WERI-Rb-1 (cell line): Measurements from ENCODE around the gene CCM2.

ENCODE experiments used
- DNase-seq: peaks from one replicate; pipeline ENCODE4 v3.0.0-alpha.2; 2020
- H3K27ac ChIP-seq: fragments of 250-450 bp; sonication (Bioruptor Pico); 2 replicates; pipeline ENCODE4 v1.5.1; 2020; ENCODE audit warnings: mild to moderate bottlenecking, moderate library complexity
- H3K27me3 ChIP-seq: fragments of 250-450 bp; sonication (Bioruptor Pico); 2 replicates; pipeline ENCODE4 v1.5.1; 2021; ENCODE audit warnings: mild to moderate bottlenecking, low read depth, moderate library complexity; ENCODE audit not compliant: insufficient read depth, severe bottlenecking
- H3K36me3 ChIP-seq: fragments of 250-450 bp; sonication (Bioruptor Pico); 2 replicates; pipeline ENCODE4 v1.5.1; 2020; ENCODE audit warnings: mild to moderate bottlenecking, moderate library complexity
- H3K4me3 ChIP-seq: 2 replicates; pipeline ENCODE4 v1.5.1; 2011; ENCODE audit warnings: low read depth, mild to moderate bottlenecking, control low read depth, low read length
- H3K9me3 ChIP-seq: fragments of 250-450 bp; sonication (Bioruptor Pico); 2 replicates; pipeline ENCODE4 v1.5.1; 2021; ENCODE audit warnings: mild to moderate bottlenecking, moderate library complexity; ENCODE audit not compliant: severe bottlenecking
- TF ChIP-seq, protein P1 (sequence below): IDR thresholded peaks from 2 replicates; pipeline ENCODE4 v1.5.1; 2011; ENCODE audit warnings: low read depth, mild to moderate bottlenecking, control low read depth, inconsistent platforms, low read length

CCM2 gene

DNA sequence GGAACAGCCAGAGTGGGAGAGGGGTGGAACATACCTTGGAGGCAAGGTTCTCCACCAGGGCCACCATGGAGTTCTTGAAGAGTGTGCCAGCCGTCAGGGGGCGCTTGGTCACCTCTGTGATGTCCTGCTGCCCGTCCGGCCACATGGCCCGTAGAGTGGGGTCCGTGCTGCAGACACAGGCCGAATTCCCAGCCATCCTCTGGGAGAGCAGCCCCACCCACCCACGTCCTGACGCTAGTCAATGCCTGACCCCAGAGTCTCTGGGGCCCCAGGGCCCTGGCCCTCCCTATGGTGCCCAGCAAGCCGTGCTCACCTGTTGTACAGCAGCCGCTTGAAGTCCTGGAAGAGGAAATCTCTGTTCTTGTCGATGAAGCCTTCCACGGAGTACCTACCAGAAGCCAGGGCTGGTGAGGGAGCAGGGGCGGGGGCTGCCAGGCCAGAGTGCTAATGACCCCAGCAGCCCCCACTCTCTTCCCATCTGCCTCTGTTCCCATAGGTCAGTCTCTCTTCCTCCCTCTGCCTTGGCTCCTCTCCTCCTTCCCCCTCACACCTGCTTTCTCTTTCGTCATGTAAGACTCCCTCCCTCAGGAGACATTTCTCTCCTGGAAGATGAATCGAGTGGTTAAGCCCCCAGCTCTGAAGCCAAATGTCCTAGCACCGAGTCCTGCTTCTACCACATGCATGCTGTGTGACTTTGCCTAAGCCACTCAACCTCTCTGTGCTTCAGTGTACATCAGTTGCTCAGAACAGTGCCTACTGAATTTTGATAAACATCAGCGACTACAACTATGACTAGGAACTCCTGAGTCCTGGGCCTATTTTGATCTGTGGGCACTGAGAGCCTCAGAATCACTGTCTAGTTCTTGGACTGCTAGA is 32.2 kb upstream of the CCM2 start:
- TF ChIP-seq, protein P1, sequence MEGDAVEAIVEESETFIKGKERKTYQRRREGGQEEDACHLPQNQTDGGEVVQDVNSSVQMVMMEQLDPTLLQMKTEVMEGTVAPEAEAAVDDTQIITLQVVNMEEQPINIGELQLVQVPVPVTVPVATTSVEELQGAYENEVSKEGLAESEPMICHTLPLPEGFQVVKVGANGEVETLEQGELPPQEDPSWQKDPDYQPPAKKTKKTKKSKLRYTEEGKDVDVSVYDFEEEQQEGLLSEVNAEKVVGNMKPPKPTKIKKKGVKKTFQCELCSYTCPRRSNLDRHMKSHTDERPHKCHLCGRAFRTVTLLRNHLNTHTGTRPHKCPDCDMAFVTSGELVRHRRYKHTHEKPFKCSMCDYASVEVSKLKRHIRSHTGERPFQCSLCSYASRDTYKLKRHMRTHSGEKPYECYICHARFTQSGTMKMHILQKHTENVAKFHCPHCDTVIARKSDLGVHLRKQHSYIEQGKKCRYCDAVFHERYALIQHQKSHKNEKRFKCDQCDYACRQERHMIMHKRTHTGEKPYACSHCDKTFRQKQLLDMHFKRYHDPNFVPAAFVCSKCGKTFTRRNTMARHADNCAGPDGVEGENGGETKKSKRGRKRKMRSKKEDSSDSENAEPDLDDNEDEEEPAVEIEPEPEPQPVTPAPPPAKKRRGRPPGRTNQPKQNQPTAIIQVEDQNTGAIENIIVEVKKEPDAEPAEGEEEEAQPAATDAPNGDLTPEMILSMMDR: peak; percentile 34; the same call in 1 of the 2 replicates
- no peaks in the 10 kb centered on the region for H3K9me3 ChIP-seq
- no peak overlapping the region for H3K27ac ChIP-seq
- peak; percentile 32 for DNase-seq
- no peak overlapping the region for H3K4me3 ChIP-seq
- H3K27me3 ChIP-seq: no peaks in the 10 kb centered on the region
- H3K36me3 ChIP-seq: no peaks in the 10 kb centered on the region

GRCh38 chr7:44969049-44969700 is 30.8 kb upstream of the CCM2 start:
- Histone ChIP-seq H3K4me3 (no peak overlapping the region), H3K9me3 (no peaks in the 10 kb centered on the region), H3K27ac (no peak overlapping the region), H3K27me3 (no peaks in the 10 kb centered on the region), H3K36me3 (no peaks in the 10 kb centered on the region)
- no peak for DNase-seq
- TF ChIP-seq, protein P1: no peak

GRCh38 chr7:44969701-44970522 is 30.1 kb upstream of the CCM2 start:
- H3K27me3 ChIP-seq: no peaks in the 10 kb centered on the region
- TF ChIP-seq, protein P1: no peak
- H3K4me3 ChIP-seq: no peak overlapping the region
- no peaks in the 10 kb centered on the region for H3K9me3 ChIP-seq
- no peaks in the 10 kb centered on the region for H3K36me3 ChIP-seq
- DNase-seq: peak; percentile 37
- H3K27ac ChIP-seq: no peak overlapping the region

DNA sequence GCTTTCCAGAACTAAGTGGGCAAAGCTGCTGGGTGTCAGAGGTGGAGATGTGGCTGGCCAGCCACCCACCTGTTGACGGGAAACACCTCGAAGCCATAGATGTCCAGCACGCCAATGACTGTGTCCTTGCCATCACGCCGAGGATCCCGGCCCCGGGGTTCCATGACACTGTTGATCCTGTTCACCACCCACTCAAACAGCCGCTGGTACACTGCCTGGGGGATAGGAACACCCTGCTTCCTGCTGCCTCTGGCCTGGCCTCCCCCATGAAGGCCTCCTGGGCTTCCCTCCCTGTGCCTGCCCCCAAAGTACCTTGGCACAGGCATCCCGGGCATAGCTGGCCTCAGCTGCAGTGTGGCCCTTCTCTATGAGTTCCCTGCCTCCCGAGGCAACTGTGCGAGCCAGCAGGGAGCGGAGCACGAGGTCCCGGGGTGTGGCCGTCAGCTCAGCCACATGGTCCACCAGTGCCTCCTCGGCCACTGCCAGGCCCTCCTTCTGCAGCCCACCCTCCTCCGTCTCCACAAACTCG is 29.4 kb upstream of the CCM2 start:
- H3K36me3 ChIP-seq: no peaks in the 10 kb centered on the region; the same call in 1 of the 2 replicates

More for the DNA sequence above, 29.4 kb upstream of the CCM2 start:
- DNase-seq: no peak
- no peaks in the 10 kb centered on the region for H3K27me3 ChIP-seq
- H3K4me3 ChIP-seq: no peak overlapping the region
- H3K27ac ChIP-seq: no peak overlapping the region
- TF ChIP-seq, protein P1: no peak
- no peaks in the 10 kb centered on the region for H3K9me3 ChIP-seq
